ENCODE results near the gene SCUBE3.

The SCUBE3 gene

DNA sequence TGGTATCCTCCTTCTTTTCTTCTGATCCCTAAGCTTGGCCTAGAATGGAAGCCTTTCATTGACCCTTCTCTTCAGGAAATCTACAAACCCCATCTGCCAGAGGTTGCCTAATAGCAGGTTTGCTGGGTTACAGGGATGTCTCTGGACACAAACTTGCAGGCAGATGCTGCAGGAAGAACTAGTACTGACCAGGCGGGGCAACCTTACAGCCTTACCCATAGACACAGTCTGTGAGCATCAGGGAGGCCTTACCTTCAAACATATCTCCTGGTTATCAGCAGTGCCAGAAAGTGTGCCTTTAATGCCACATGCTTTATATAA lies 2.6 kb downstream of the SCUBE3 start:
- no peak for DNase-seq (ENCODE audit: low read depth)
- TF ChIP-seq, protein P1, sequence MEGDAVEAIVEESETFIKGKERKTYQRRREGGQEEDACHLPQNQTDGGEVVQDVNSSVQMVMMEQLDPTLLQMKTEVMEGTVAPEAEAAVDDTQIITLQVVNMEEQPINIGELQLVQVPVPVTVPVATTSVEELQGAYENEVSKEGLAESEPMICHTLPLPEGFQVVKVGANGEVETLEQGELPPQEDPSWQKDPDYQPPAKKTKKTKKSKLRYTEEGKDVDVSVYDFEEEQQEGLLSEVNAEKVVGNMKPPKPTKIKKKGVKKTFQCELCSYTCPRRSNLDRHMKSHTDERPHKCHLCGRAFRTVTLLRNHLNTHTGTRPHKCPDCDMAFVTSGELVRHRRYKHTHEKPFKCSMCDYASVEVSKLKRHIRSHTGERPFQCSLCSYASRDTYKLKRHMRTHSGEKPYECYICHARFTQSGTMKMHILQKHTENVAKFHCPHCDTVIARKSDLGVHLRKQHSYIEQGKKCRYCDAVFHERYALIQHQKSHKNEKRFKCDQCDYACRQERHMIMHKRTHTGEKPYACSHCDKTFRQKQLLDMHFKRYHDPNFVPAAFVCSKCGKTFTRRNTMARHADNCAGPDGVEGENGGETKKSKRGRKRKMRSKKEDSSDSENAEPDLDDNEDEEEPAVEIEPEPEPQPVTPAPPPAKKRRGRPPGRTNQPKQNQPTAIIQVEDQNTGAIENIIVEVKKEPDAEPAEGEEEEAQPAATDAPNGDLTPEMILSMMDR (conservative IDR thresholded peaks at IDR 0.05; ENCODE audit: low read depth, low read length), result no peak
- H3K4me3 ChIP-seq (ENCODE audit: low read length), result no peak overlapping the region

DNA sequence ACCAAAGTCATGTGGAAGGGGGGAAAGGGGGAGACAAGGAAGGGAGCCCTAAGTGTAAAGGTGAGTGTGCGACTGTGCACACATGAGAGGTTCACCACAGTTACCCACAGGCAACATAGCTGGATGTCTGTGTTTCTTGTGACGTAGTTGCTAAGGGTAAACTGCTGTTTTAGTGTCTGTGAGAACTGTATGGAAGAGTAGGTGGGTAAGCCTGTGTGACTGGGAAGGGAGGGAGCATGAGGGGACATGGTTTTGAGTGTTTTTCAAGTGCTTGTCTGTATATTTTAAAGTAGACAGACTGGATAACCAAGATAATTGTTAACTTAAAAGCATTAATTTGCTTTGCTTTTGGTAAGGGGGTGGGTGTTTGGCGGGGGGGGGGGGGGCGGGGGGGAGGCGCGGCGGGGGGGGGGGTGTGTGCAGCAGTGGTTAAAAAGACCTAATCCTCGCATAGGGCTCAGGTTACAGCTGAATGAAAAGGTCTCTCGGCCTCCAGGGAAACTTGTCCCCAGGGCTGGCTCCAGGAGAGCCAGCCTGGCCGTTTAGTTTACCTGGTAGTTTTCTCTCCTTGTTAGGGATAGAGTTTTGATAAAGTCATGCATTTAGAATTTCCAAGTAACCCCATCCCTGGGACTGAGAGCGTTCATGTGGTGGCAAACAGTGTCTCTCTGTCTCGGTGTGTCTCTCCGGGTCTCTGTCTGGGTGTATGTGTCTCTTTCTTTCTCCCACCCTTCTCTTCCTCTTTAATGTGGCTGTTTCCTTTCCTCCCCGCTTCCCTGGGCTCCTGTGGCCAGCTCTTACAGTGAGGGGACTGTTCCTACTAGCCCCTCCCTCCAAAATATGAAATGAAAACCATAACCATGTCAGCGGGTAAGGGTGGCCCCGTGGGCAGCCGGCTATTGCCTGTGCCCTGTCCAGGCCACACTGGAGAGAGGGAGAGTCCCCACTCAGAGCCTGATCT lies 3.4 kb downstream of the SCUBE3 start:
- TF ChIP-seq, protein P1 (conservative IDR thresholded peaks at IDR 0.05; ENCODE audit: low read depth, low read length), result no peak
- H3K4me3 ChIP-seq (ENCODE audit: low read length), result no peak overlapping the region
- DNase-seq (ENCODE audit: low read depth), result no peak

DNA sequence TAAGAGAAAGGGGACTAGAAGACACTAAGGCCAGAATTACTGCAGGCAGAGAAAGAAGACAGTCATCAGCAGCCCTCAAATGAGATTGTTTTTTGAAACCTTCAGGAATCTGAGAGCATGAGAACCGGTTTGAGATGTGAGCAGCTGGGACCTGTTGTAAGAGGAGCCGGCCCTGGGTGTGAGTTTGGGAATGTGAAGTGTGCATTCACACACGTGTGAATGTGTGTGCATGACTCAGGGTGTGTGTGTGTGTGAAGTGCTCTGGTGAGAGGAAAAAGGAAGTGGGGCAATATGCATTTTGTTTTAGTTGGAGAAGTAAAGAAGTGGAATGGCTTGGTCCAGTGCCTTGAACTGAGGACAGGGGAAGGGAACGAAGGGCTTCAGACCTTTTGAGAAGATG lies 4.3 kb downstream of the SCUBE3 start:
- TF ChIP-seq, protein P1 (conservative IDR thresholded peaks at IDR 0.05; ENCODE audit: low read depth, low read length), result no peak
- DNase-seq (ENCODE audit: low read depth), result no peak
- H3K4me3 ChIP-seq (ENCODE audit: low read length), result no peak overlapping the region

DNA sequence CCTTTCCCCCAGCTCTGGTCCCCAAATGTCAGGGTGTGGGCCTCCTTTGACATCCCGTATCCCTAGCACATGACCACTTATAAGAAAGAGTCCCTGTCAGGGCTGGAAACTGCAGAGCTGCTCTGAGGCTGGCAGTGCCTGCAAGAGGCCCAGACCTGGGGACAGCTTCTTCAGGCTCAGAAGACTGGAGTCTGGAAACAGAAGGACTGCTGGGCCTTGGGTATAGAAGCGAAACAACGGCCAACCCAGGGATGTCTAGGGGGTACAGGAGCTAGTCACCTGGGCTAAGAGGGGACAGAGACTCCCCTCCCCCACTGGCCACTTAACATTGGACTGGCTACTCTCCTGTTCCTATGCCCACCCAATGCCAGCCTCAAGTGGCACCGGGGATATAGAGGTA lies 4.7 kb downstream of the SCUBE3 start:
- no peak for DNase-seq (ENCODE audit: low read depth)
- no peak overlapping the region for H3K4me3 ChIP-seq (ENCODE audit: low read length)
- TF ChIP-seq, protein P1 (conservative IDR thresholded peaks at IDR 0.05; ENCODE audit: low read depth, low read length), result no peak

DNA sequence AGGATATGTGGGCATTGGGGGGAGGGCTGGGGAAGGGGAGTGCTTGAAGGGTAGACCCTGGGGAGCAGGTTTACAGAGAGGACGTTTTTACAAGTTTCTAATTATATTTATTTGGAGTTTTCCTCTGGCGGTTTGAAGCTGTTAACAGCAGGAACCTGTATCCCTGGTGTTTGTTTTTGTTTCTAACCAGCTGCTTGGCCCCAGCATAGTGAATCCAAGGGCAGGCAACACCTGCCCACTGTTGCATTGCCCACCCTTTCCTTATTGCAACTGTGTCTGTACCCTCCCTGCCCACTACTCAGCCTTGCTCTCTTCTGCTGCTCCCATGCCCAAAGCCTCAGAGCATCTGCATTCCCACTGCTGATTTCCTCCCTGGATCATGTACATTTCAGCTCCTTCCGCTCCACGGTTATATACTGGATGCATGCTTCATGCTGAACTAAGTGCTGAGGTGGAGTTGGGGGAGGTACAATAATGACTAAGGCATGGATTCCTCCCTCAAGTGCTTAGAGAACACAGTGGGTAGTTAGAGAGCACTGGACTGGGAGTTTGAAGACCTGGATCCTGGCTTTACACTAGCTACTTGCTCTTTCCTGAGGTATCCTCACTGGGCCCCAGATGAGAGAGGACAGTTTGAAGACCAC lies 6.0 kb downstream of the SCUBE3 start:
- no peak for DNase-seq (ENCODE audit: low read depth)
- H3K4me3 ChIP-seq (ENCODE audit: low read length), result no peak overlapping the region
- TF ChIP-seq, protein P1 (conservative IDR thresholded peaks at IDR 0.05; ENCODE audit: low read depth, low read length), result no peak

DNA sequence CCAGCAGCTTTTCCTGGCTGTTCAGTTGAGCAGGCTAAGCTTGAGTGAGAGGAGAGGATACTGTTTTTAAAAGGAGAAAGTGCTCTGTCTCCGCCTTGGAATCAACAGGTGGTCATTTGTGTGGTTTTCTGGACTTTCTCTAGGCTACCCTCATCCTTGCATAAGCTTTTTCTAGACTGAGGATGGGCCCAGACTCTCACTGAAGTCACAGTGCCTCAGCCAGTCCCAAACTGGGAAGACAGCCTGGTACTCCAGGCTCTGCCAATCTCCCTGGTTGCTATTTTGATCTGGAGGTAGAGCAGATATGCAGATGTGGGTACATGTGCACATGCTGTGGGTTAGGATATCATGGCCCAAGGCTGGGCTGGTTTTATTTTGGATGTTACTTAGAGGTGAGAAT lies 7.0 kb downstream of the SCUBE3 start:
- TF ChIP-seq, protein P1 (conservative IDR thresholded peaks at IDR 0.05; ENCODE audit: low read depth, low read length), result no peak
- no peak for DNase-seq (ENCODE audit: low read depth)
- H3K4me3 ChIP-seq (ENCODE audit: low read length), result no peak overlapping the region

DNA sequence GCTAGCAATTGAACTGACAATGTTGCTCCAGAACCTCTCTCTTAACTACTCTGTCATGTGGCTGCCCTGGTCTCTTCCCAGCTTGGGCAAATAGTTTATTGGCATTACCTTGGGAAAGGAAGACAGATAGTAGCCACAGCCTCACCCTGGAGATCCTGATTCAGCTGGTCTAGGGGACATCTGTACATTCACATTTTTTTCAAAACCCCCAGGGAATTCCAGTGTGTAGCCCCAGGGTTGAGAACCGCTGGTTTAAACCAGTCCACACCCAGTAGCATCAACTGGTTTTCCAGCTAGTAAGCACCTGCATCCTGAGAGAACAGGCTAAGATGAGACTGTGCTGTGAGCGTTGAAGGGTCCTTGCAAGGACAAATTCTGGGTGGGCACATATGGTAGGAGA lies 9.6 kb downstream of the SCUBE3 start:
- no peak overlapping the region for H3K4me3 ChIP-seq (ENCODE audit: low read length)
- TF ChIP-seq, protein P1 (conservative IDR thresholded peaks at IDR 0.05; ENCODE audit: low read depth, low read length), result no peak
- no peak for DNase-seq (ENCODE audit: low read depth)
